GM12873 (cell line): ENCODE results near the gene ENOX1.

Source experiments
- CTCF ChIP-seq: IDR thresholded peaks from 2 replicates; pipeline ENCODE4 v1.5.1; 2012; ENCODE audit warnings: low read depth, mild to moderate bottlenecking, moderate library complexity, low read length, control low read depth; ENCODE audit not compliant: insufficient read depth; ENCODE audit errors: missing control alignments

Gene ENOX1

GRCh38 chr13:43808676-43809075 lies 21.9 kb upstream of the ENOX1 start:
- no peak for TF ChIP-seq CTCF

DNA sequence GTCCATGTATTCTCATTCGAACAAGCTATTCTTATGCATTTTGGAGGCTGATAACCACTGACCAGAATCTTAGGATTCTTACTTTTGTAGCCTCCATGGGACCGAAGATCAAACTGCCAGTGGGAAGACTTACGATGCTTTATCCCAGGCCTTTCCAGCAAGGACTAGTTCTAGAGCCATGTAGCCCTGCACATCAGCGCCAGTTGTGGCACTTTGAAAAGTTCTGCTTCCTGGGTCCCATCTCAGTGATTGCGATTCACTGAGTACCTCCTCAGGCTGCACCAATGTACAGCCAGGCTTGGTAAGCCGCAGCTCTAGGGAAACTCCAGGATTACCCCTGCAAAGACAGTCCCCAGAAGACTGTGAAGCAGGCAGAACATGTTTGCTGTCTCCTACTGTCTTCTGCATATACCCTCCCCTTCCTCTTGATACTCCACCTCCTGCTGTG lies 18.9 kb upstream of the ENOX1 start:
- TF ChIP-seq CTCF: no peak

DNA sequence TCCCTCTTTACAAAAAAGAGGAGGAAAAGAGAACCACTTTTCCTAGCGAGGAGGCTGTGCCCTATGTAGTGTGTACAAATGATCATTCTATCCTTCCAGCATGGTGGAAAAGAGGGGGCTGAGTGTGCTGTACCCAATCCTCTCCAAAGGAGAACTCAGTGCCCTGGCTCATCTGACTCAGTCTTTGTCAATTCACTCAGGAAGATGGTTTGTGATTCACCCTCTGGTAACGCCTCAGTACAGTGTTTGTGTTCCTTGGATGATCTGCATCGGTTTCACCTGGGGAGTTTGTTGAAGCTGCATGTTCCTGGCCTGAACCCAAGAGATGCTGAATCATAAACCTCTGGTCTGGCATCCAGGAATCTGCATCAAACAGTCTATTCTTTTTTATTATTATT lies 18.3 kb upstream of the ENOX1 start:
- no peak for TF ChIP-seq CTCF

DNA sequence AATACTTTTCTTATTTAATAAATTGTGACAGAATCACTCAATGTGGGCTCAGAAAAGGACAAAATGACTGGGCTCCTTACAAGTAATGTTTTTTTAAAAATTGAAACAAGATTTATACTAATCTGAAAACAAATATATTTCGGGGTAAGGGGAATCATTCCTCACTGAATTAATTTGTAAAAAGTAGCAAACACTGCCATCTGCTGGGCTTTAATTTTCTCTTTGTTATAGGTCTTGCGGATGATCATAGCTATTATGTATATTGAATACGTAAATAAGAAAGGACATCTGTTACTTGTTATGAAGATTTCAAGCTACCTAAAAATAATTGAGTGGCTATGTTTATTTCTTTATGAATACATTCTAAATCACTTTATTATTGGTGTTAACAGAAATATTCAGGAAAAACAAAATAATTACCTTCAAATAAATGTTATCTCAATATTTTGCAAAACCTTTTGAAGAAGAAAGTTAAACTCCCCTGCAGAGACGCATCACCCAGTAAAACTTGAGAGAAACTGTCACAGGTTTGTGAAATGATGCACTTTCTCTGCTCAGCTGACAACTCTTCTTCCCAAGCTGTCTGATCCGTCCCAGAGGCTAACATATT lies 17.8 kb upstream of the ENOX1 start:
- TF ChIP-seq CTCF: peak; percentile 21

GRCh38 chr13:43802511-43802910 lies 15.7 kb upstream of the ENOX1 start:
- no peak for TF ChIP-seq CTCF

DNA sequence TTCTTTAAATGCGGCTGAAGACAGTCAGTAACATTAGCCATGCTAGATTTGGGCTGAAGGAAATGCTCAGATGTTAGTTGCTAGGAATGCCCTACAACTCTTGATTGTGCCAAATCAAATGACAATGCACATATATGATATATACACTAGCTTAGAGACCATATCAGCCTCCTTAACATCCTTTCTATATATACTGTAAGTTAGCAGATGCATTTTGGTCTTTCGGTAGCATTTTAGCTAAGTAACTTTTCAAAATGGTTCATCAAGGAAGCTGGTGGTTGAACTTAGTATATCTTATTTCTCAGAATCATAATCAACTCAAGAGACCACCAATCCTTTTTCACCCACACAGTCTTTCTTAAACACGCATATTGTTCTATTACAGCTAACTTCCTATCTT lies 14.1 kb upstream of the ENOX1 start:
- TF ChIP-seq CTCF: no peak

GRCh38 chr13:43799191-43799590 lies 12.4 kb upstream of the ENOX1 start:
- no peak for TF ChIP-seq CTCF
